Uterus (tissue), 4 donors: ENCODE measurements around the gene SNX17. TPM values are rescaled to one million over a fixed set of nuclear protein-coding genes. Genes with fewer than 3 reads are reported as not detected.
A peak's percentile ranks its signal among the peaks of the same experiment; 100 is the strongest.

Source experiments
- DNase-seq, 2 donors: peaks; one replicate each; pipeline ENCODE4 v3.0.0-alpha.2; 2019 to 2020
- H3K27ac ChIP-seq, 2 donors: fragments of 200-600 bp; sonication (generic); 1 replicate in 1 of 2; 2 replicates in 1 of 2; pipeline ENCODE4 v1.5.1; 2016 to 2018
- H3K27me3 ChIP-seq, 2 donors: fragments of 200-600 bp; sonication (generic); one replicate each; pipeline ENCODE4 v1.5.1; 2018 to 2019; ENCODE audit warnings: control low read depth in 1 of 2
- H3K36me3 ChIP-seq, 2 donors: fragments of 200-600 bp; sonication (generic); one replicate each; pipeline ENCODE4 v1.5.1; 2019; ENCODE audit warnings: control low read depth in 1 of 2
- H3K4me1 ChIP-seq, 2 donors: fragments of 200-600 bp; sonication (generic); one replicate each; pipeline ENCODE4 v1.5.1; 2018 to 2019; ENCODE audit warnings: control low read depth in 1 of 2
- H3K4me3 ChIP-seq, 2 donors: fragments of 200-600 bp; sonication (generic); 1 replicate in 1 of 2; 2 replicates in 1 of 2; pipeline ENCODE4 v1.5.1; 2018 to 2019; ENCODE audit warnings: mild to moderate bottlenecking in 1 of 2
- H3K9me3 ChIP-seq, 2 donors: fragments of 200-600 bp; sonication (generic); one replicate each; pipeline ENCODE4 v1.5.1; 2019; ENCODE audit warnings: control low read depth in 1 of 2
- POLR2A ChIP-seq, 2 donors: fragments of 450-650 bp; IDR thresholded peaks; one replicate each; pipeline ENCODE4 v1.6.1; 2016; ENCODE audit warnings: antibody characterized with exemption in 2 of 2, mild to moderate bottlenecking in 1 of 2, moderate library complexity in 1 of 2
- intact Hi-C: fragments of 100-400 bp; cut with DNase I; formaldehyde crosslinking; loops from one replicate; pipeline ENCODE4 v1.15.1; 2023; ENCODE audit warnings: low total_unique reads
- total RNA-seq, 4 donors: library from RNA; depleted of rRNA in 3 of 4; stranded (reverse); fragments of >200 nt in 3 of 4; gene quantifications; one replicate each; pipeline versions ENCODE4 v1.1.0 to v1.2.4, GENCODE V29; 2014 to 2023
- TF ChIP-seq, protein P1 (sequence below), 4 experiments: fragments of 200-600 bp in 2 of 4; fragments of 450-650 bp in 2 of 4; sonication (generic) in 2 of 4; IDR thresholded peaks; one replicate each; pipeline ENCODE4 v1.5.1; 2016 to 2019; ENCODE audit warnings: antibody characterized with exemption in 4 of 4, mild to moderate bottlenecking in 2 of 4, moderate library complexity in 1 of 4
- donor health status: DM: yes; HTN: yes; CAD: no.

SNX17 gene
- total RNA-seq, 4 donors from 2014 or later, result 89.4 to 91.5 (median 90.8) TPM

- Histone ChIP-seq H3K27me3 (no peaks in the 10 kb centered on the region), H3K27ac (peak overlapping the region; percentile 80 to 86), H3K9me3 (no peaks in the 10 kb centered on the region), H3K4me3 (peak overlapping the region; percentile 73 to 96), H3K36me3 (no peaks in the 10 kb centered on the region), H3K4me1 (peaks cover 5 to 7% of the 10 kb centered on the region in 2 donors)
- peak in 1 of 2 donors; percentile 31 for DNase-seq
- intact Hi-C loops, result no loop called here
- no peak for TF ChIP-seq POLR2A (IDR thresholded peaks at IDR 0.05)
- TF ChIP-seq, protein P1, sequence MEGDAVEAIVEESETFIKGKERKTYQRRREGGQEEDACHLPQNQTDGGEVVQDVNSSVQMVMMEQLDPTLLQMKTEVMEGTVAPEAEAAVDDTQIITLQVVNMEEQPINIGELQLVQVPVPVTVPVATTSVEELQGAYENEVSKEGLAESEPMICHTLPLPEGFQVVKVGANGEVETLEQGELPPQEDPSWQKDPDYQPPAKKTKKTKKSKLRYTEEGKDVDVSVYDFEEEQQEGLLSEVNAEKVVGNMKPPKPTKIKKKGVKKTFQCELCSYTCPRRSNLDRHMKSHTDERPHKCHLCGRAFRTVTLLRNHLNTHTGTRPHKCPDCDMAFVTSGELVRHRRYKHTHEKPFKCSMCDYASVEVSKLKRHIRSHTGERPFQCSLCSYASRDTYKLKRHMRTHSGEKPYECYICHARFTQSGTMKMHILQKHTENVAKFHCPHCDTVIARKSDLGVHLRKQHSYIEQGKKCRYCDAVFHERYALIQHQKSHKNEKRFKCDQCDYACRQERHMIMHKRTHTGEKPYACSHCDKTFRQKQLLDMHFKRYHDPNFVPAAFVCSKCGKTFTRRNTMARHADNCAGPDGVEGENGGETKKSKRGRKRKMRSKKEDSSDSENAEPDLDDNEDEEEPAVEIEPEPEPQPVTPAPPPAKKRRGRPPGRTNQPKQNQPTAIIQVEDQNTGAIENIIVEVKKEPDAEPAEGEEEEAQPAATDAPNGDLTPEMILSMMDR (IDR thresholded peaks at IDR 0.05), result no peak
These were observed 14.4 kb upstream of the SNX17 start for GRCh38 chr2:27356056-27356381.

DNA sequence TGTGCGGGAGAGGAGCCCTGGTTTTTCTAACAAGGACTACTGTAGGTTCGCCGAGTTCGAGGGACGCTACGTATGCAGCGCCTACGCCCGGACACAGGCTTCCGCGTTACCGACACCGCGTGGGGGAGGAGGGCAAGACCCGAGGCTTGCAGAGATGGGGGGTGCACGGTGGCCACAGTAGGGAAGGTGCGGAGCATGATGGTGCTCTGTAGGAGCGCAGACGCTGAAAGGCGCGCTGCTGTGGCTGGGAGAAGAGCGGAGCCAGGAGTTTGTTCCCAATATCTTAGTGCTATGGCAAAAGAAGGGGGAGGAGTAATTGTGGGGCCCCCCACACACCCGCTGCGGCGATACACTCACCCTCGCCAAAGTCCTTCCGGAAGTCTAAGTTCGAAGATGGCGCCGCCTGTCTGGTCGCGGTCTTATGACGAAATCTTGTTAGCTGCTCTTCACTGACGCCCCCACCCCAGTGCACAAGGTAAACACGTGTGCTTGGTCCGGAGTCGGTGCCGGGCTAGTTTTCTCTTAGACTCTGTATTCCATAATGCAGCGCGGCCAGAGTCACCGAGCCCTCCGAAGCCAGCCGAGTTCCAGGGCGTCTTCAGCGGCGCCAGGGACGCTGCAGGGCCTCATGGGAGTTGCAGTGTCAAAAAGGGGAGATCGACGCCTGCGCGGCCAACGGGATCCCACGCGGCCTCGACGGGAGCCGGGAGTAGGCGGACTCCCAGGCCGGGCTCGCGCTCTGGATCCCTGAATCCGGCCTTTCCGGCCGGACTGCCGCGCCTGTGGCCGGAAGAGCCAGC, 13.8 kb upstream of the SNX17 start, which contains the start of gene GTF3C2:
Gene GTF3C2, minus strand, starts transcription at position 383 of the 800 bp plus-strand sequence. CDS start 13,210 bp downstream, outside the sequence.
- Histone ChIP-seq H3K36me3 (no peaks in the 10 kb centered on the region), H3K27me3 (no peaks in the 10 kb centered on the region), H3K4me3 (peak within 1 kb of the TSS; percentile 73 to 96), H3K27ac (peak within 1 kb of the TSS; percentile 80 to 86), H3K4me1 (peaks cover 5 to 7% of the 10 kb centered on the region in 2 donors), H3K9me3 (no peaks in the 10 kb centered on the region)
- peak; percentile 94 to 97 for DNase-seq
- peak; percentile 27 to 32 for TF ChIP-seq POLR2A (IDR thresholded peaks at IDR 0.05)
- TF ChIP-seq, protein P1 (IDR thresholded peaks at IDR 0.05), result peak in 3 of 4 experiments; percentile 11 to 16 (median 15)
- intact Hi-C loops, result no loop called here

GRCh38 chr2:27362678-27363420, 7.6 kb upstream of the SNX17 start:
- Histone ChIP-seq H3K27ac (no peak overlapping the region), H3K36me3 (no peaks in the 10 kb centered on the region), H3K4me1 (no peaks in the 10 kb centered on the region), H3K4me3 (no peak overlapping the region), H3K9me3 (no peaks in the 10 kb centered on the region), H3K27me3 (no peaks in the 10 kb centered on the region)
- DNase-seq, result no peak
- TF ChIP-seq POLR2A (IDR thresholded peaks at IDR 0.05), result no peak
- TF ChIP-seq, protein P1 (IDR thresholded peaks at IDR 0.05), result no peak
- intact Hi-C loops, result no loop called here

DNA sequence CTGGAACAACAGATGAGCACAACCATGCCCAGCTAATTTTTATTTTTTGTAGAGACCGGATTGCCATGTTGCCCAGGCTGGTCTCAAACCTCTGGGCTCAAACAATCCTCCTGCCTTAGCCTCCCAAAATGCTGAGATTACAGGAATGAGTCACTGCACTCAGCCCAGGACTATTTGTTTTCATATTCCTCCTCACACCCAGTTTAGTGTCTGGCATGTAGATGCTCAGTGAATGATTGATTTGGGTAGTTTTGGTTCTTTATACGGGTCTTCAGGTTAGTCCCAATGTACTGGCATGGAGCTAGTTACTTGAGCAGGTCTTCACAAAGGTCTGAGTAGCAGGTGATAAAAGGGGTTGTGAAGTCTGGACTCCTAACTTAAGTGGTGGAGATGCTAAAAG, 6.5 kb upstream of the SNX17 start:
- no peak for TF ChIP-seq POLR2A (IDR thresholded peaks at IDR 0.05)
- Histone ChIP-seq H3K4me3 (no peak overlapping the region), H3K27ac (no peak overlapping the region), H3K27me3 (no peaks in the 10 kb centered on the region), H3K36me3 (no peaks in the 10 kb centered on the region), H3K4me1 (peaks cover 2 to 4% of the 10 kb centered on the region in 2 donors), H3K9me3 (no peaks in the 10 kb centered on the region)
- no peak for DNase-seq
- intact Hi-C loops, result no loop called here

GRCh38 chr2:27369471-27370025, 868 bp upstream of the SNX17 start:
- H3K27ac ChIP-seq, result peak overlapping the region; percentile 83 to 84
- intact Hi-C loops, result no loop called here
- H3K9me3 ChIP-seq, result no peaks in the 10 kb centered on the region
- peaks cover 16 to 30% of the 10 kb centered on the region in 2 donors for H3K4me1 ChIP-seq
- H3K4me3 ChIP-seq, result peak overlapping the region; percentile 65 to 96
- H3K27me3 ChIP-seq, result no peaks in the 10 kb centered on the region
- H3K36me3 ChIP-seq, result no peaks in the 10 kb centered on the region
- no peak for DNase-seq
- TF ChIP-seq, protein P1 (IDR thresholded peaks at IDR 0.05), result no peak
- TF ChIP-seq POLR2A (IDR thresholded peaks at IDR 0.05), result no peak
